H1 (cell line): ENCODE results near the gene KLF13. TPM values are rescaled to one million over a fixed set of nuclear protein-coding genes. Genes with fewer than 3 reads are reported as not detected.

Experiments used
- CTCF ChIA-PET: fragments of 300-600 bp; sonication (Branson Sonifier 250); formaldehyde crosslinking; loops from one replicate; lab custom pipeline; 2021; ENCODE audit not compliant: partially characterized antibody; lab: Charles Lee
- POLR2A ChIA-PET: fragments of 300-600 bp; sonication (Branson Sonifier 250); formaldehyde crosslinking; loops from one replicate; lab custom pipeline; 2021; ENCODE audit warnings: inconsistent platforms; ENCODE audit not compliant: partially characterized antibody; lab: Charles Lee
- DNase-seq, 2 experiments: peaks; one replicate each; pipeline versions ENCODE4 v3.0.0 to v3.0.0-alpha.2; 2010 to 2022; ENCODE audit warnings: low spot score in 2 of 2, low read depth in 1 of 2, mixed read lengths in 1 of 2
- FAIRE-seq: peaks from 2 replicates; lab custom pipeline; 2011; peaks lifted over from hg19 to GRCh38; lab: Jason Lieb, UNC
- H2AFZ ChIP-seq: 2 replicates; pipeline ENCODE4 v1.8.1; 2012; ENCODE audit warnings: low read length, inconsistent platforms
- H2AK5ac ChIP-seq: 2 replicates; pipeline ENCODE4 v1.6.1; 2013; ENCODE audit warnings: low read depth, low read length
- H2BK120ac ChIP-seq: replicated peaks from 2 replicates; pipeline ENCODE3; 2013; ENCODE audit warnings: low read depth, low read length, inconsistent platforms
- H2BK12ac ChIP-seq: 2 replicates; pipeline ENCODE4 v1.6.1; 2013; ENCODE audit warnings: low read depth, low read length
- H2BK15ac ChIP-seq: 2 replicates; pipeline ENCODE4 v1.6.1; 2013; ENCODE audit warnings: low read length
- H2BK20ac ChIP-seq: 2 replicates; pipeline ENCODE4 v1.6.1; 2013; ENCODE audit warnings: low read length
- H2BK5ac ChIP-seq: 2 replicates; pipeline ENCODE4 v1.6.1; 2013; ENCODE audit warnings: low read depth, low read length
- H3K14ac ChIP-seq: 2 replicates; pipeline ENCODE4 v1.6.1; 2013; ENCODE audit warnings: inconsistent platforms; ENCODE audit not compliant: insufficient read length
- H3K18ac ChIP-seq: 2 replicates; pipeline ENCODE4 v1.6.1; 2013; ENCODE audit warnings: low read length; ENCODE audit errors: extremely low read depth
- H3K23ac ChIP-seq: 2 replicates; pipeline ENCODE4 v1.6.1; 2013; ENCODE audit warnings: inconsistent platforms; ENCODE audit not compliant: insufficient read length
- H3K23me2 ChIP-seq: 2 replicates; pipeline ENCODE4 v1.6.1; 2013; ENCODE audit warnings: low read depth, low read length
- H3K27ac ChIP-seq: 2 replicates; pipeline ENCODE4 v1.6.1; 2011; ENCODE audit warnings: low read depth, low read length, inconsistent platforms
- H3K27me3 ChIP-seq, 4 experiments: replicated peaks in 1 of 4; 1 replicate in 1 of 4; 2 replicates in 3 of 4; pipeline versions ENCODE4 v1.6.1 to v1.8.1; 2011 to 2013; ENCODE audit warnings: low read length in 3 of 4, mild to moderate bottlenecking in 3 of 4, inconsistent platforms in 2 of 4, mixed read lengths in 2 of 4, moderate library complexity in 1 of 4; ENCODE audit not compliant: control insufficient read depth in 3 of 4, insufficient read depth in 3 of 4; ENCODE audit errors: extremely low read depth in 1 of 4
- H3K36me3 ChIP-seq, 4 experiments: 2 replicates each; pipeline versions ENCODE4 v1.6.1 to v1.8.1; 2011 to 2013; ENCODE audit warnings: mild to moderate bottlenecking in 4 of 4, low read length in 3 of 4, moderate library complexity in 2 of 4, control low read depth in 1 of 4, inconsistent platforms in 1 of 4; ENCODE audit not compliant: insufficient read depth in 4 of 4, control insufficient read depth in 2 of 4
- H3K4ac ChIP-seq: replicated peaks from 2 replicates; pipeline ENCODE3; 2013; ENCODE audit warnings: low read length, low read depth, mixed read lengths, inconsistent platforms; ENCODE audit not compliant: insufficient read length
- H3K4me1 ChIP-seq, 4 experiments: replicated peaks in 1 of 4; 1 replicate in 1 of 4; 2 replicates in 3 of 4; pipeline versions ENCODE4 v1.6.1 to v1.8.1; 2011 to 2013; ENCODE audit warnings: low read length in 3 of 4, inconsistent platforms in 2 of 4, mixed read lengths in 1 of 4; ENCODE audit not compliant: insufficient read depth in 4 of 4, control insufficient read depth in 3 of 4
- H3K4me2 ChIP-seq, 2 experiments: 2 replicates each; pipeline versions ENCODE4 v1.6.1 to v1.8.1; 2011 to 2013; ENCODE audit warnings: low read depth in 2 of 2, low read length in 2 of 2, control low read depth in 1 of 2, inconsistent platforms in 1 of 2, mild to moderate bottlenecking in 1 of 2; ENCODE audit not compliant: insufficient read depth in 1 of 2
- H3K4me3 ChIP-seq, 4 experiments: fragments of 200-600, 300-600 bp in 1 of 4; sonication (generic), shearing (Covaris generic), sonication (Bioruptor Twin) in 1 of 4; 2 replicates each; pipeline versions ENCODE4 v1.5.1 to v1.8.1; 2011 to 2016; ENCODE audit warnings: low read length in 4 of 4, low read depth in 3 of 4, control low read depth in 2 of 4, inconsistent platforms in 2 of 4, mild to moderate bottlenecking in 2 of 4, mixed read lengths in 1 of 4, moderate library complexity in 1 of 4; ENCODE audit not compliant: insufficient read depth in 2 of 4; ENCODE audit errors: extremely low read depth in 1 of 4
- H3K56ac ChIP-seq: replicated peaks from 2 replicates; pipeline ENCODE3; 2013; ENCODE audit warnings: low read depth, mild to moderate bottlenecking, mixed read lengths, low read length, inconsistent platforms; ENCODE audit not compliant: insufficient read length
- H3K79me1 ChIP-seq: 2 replicates; pipeline ENCODE4 v1.6.1; 2013; ENCODE audit warnings: low read depth, low read length, control low read depth
- H3K79me2 ChIP-seq, 2 experiments: 2 replicates each; pipeline versions ENCODE4 v1.6.1 to v1.8.1; 2012 to 2013; ENCODE audit warnings: low read length in 2 of 2, mild to moderate bottlenecking in 2 of 2, inconsistent platforms in 1 of 2; ENCODE audit not compliant: insufficient read depth in 2 of 2, control insufficient read depth in 1 of 2
- H3K9ac ChIP-seq, 4 experiments: replicated peaks in 1 of 4; 1 replicate in 1 of 4; 2 replicates in 3 of 4; pipeline versions ENCODE4 v1.6.1 to v1.8.1; 2011 to 2013; ENCODE audit warnings: low read depth in 3 of 4, low read length in 3 of 4, control low read depth in 2 of 4, mild to moderate bottlenecking in 2 of 4, moderate library complexity in 2 of 4, inconsistent platforms in 1 of 4; ENCODE audit errors: extremely low read depth in 1 of 4
- H3K9me3 ChIP-seq, 2 experiments: 2 replicates each; pipeline versions ENCODE4 v1.6.1 to v1.8.1; 2012 to 2013; ENCODE audit warnings: mild to moderate bottlenecking in 2 of 2, moderate library complexity in 2 of 2, control low read depth in 1 of 2, inconsistent platforms in 1 of 2, low read depth in 1 of 2, low read length in 1 of 2, mixed read lengths in 1 of 2; ENCODE audit not compliant: insufficient read depth in 2 of 2
- H4K20me1 ChIP-seq, 2 experiments: replicated peaks in 1 of 2; 2 replicates each; pipeline versions ENCODE3 to v1.8.1; 2011 to 2013; ENCODE audit warnings: inconsistent platforms in 2 of 2, low read length in 2 of 2, mild to moderate bottlenecking in 1 of 2; ENCODE audit not compliant: insufficient read depth in 2 of 2, control insufficient read depth in 1 of 2
- H4K5ac ChIP-seq: 2 replicates; pipeline ENCODE4 v1.6.1; 2013; ENCODE audit warnings: low read length, low read depth, mixed read lengths, inconsistent platforms; ENCODE audit not compliant: insufficient read length
- H4K8ac ChIP-seq: 2 replicates; pipeline ENCODE4 v1.8.0; 2013; ENCODE audit warnings: mild to moderate bottlenecking, moderate library complexity, low read length, inconsistent platforms; ENCODE audit not compliant: insufficient read depth; ENCODE audit errors: extremely low read depth
- H4K91ac ChIP-seq: replicated peaks from 2 replicates; pipeline ENCODE3; 2013; ENCODE audit warnings: low read length, mixed read lengths, inconsistent platforms; ENCODE audit not compliant: insufficient read length
- ATF3 ChIP-seq: IDR thresholded peaks from 2 replicates; pipeline ENCODE4 v1.6.1; 2011; ENCODE audit warnings: low read depth, mild to moderate bottlenecking, low read length; ENCODE audit not compliant: insufficient read depth
- BCL11A ChIP-seq, 2 experiments: IDR thresholded peaks; one replicate each; pipeline ENCODE4 v1.6.1; 2011; ENCODE audit warnings: low read depth in 2 of 2, low read length in 2 of 2, mild to moderate bottlenecking in 2 of 2
- CBX5 ChIP-seq: fragments of 300-800, 300-1000 bp; sonication (generic); IDR thresholded peaks from 2 replicates; pipeline ENCODE4 v1.7.1; 2016; ENCODE audit warnings: antibody characterized with exemption, low read length, low read depth
- CTCF ChIP-seq, 3 experiments: IDR thresholded peaks; 1 replicate in 2 of 3; 2 replicates in 1 of 3; pipeline versions ENCODE4 v1.5.1 to v1.6.1; 2011; ENCODE audit warnings: low read length in 3 of 3, mild to moderate bottlenecking in 3 of 3, inconsistent platforms in 2 of 3, low read depth in 1 of 3, moderate library complexity in 1 of 3; ENCODE audit not compliant: insufficient read depth in 1 of 3; ENCODE audit errors: control extremely low read depth in 1 of 3
- GABPA ChIP-seq: IDR thresholded peaks from 2 replicates; pipeline ENCODE4 v1.6.1; 2011; ENCODE audit warnings: mild to moderate bottlenecking, low read length, moderate library complexity, borderline replicate concordance; ENCODE audit not compliant: insufficient read depth
- HDAC2 ChIP-seq, 2 experiments: fragments of 300-600 bp in 1 of 2; sonication (generic) in 1 of 2; IDR thresholded peaks; 2 replicates each; pipeline ENCODE4 v1.6.1; 2011 to 2012; ENCODE audit warnings: low read depth in 2 of 2, low read length in 2 of 2, mild to moderate bottlenecking in 2 of 2, moderate library complexity in 2 of 2, borderline replicate concordance in 1 of 2, inconsistent platforms in 1 of 2
- RBBP5 ChIP-seq: IDR thresholded peaks from 2 replicates; pipeline ENCODE4 v1.7.1; 2012; ENCODE audit warnings: low read depth, mild to moderate bottlenecking, inconsistent platforms, low read length, moderate library complexity, borderline replicate concordance
- TAF7 ChIP-seq: optimal IDR thresholded peaks from 2 replicates; pipeline ENCODE3; 2011; ENCODE audit warnings: low read depth, mild to moderate bottlenecking, inconsistent platforms, low read length, moderate library complexity, borderline replicate concordance
- WGBS, 2 experiments: shearing (Covaris generic) in 1 of 2; methylation state at CpG; one replicate each; pipeline versions ENCODE4 v1.1.6 to v1.1.7; 2013 to 2015; ENCODE audit warnings: low lambda C conversion rate in 2 of 2, mixed read lengths in 2 of 2, inconsistent platforms in 1 of 2, low coverage in 1 of 2, missing lambda C conversion rate in 1 of 2; ENCODE audit not compliant: insufficient replicate concordance in 2 of 2, insufficient coverage in 1 of 2, insufficient read length in 1 of 2; ENCODE audit errors: extremely low coverage in 1 of 2, missing lambda C conversion rate in 1 of 2; 5-methylcytosine and 5-hydroxymethylcytosine counted together
- polyA plus RNA-seq, 7 experiments: library from polyadenylated mRNA; depleted of rRNA in 3 of 7; stranded (reverse) in 5 of 7; unstranded in 2 of 7; fragments of >200 nt in 5 of 7; fragments of 200-250 nt in 2 of 7; gene quantifications; 1 replicate in 5 of 7; 2 replicates in 1 of 7; 4 replicates in 1 of 7; pipeline versions ENCODE4 v1.2.1 to v1.2.3, GENCODE V29; 2011 to 2013; ENCODE audit warnings: missing spikeins in 2 of 7, mixed read lengths in 2 of 7
- total RNA-seq: library from RNA; stranded (reverse); fragmentation: NEBNext Ultra II Directional; extraction: Animal tissue kit (Norgen Biotek cat#: 25700); gene quantifications from 2 replicates; pipeline ENCODE4 v1.2.1, GENCODE V29; 2021

The KLF13 gene
- total and polyA plus RNA-seq, 2 of the 8 experiments (the other 6 are each of a cell fraction or from before 2014, with no cell fraction given) = 18.3 to 33.4 TPM

GRCh38 chr15:31390777-31391486 is 64.3 kb downstream of the KLF13 start:
- Histone ChIP-seq H3K27me3 (peaks cover 7 to 23% (median 21%) of the 10 kb centered on the region in 4 experiments; a peak in 6 of 7 replicates), H3K14ac (no peak overlapping the region), H2BK20ac (no peak overlapping the region), H3K23ac (no peak overlapping the region), H2BK120ac (no peak overlapping the region), H3K4me2 (no peak overlapping the region; a peak in 1 of 4 replicates), H2AFZ (no peak overlapping the region), H4K5ac (no peak overlapping the region), H3K4ac (no peak overlapping the region), H3K9ac (no peak overlapping the region), H2BK12ac (no peak overlapping the region), H3K4me1 (peaks cover 0 to 5% (median 4%) of the 10 kb centered on the region in 4 experiments; a peak in 5 of 7 replicates), H4K20me1 (no peaks in the 10 kb centered on the region), H3K4me3 (no peak overlapping the region), H3K79me2 (no peaks in the 10 kb centered on the region), H2BK15ac (peak overlapping the region; percentile 83; the same call in 1 of the 2 replicates), H3K27ac (no peak overlapping the region), H3K9me3 (no peaks in the 10 kb centered on the region), H3K79me1 (no peaks in the 10 kb centered on the region), H3K23me2 (peaks cover 11% of the 10 kb centered on the region), H3K56ac (no peak overlapping the region), H3K36me3 (no peaks in the 10 kb centered on the region), H2AK5ac (no peak overlapping the region), H4K8ac (no peak overlapping the region), H2BK5ac (no peak overlapping the region), H3K18ac (no peak overlapping the region), H4K91ac (no peak overlapping the region)
- CTCF ChIA-PET = interaction anchor here (0.9 kb wide), 1 partner anchor 171 kb away, joined by 3 read pairs; no protein-coding TSS in a partner anchor
- DNase-seq = no peak
- POLR2A ChIA-PET = no interaction called here
- 98% methylated on average over 3 of the region's 6 CpGs; no CpG with 5 or more reads in 1 of the 2 experiments for WGBS, 2 experiments
- FAIRE-seq = no peak
- TF ChIP-seq ATF3 (no peak), CTCF (IDR thresholded peaks at IDR 0.05; ENCODE audit: control extremely low read depth in 1 of 3, insufficient read depth in 1 of 3, low read depth in 1 of 3, low read length in 3 of 3) (no peak), GABPA (no peak), HDAC2 (IDR thresholded peaks at IDR 0.05; ENCODE audit: borderline replicate concordance in 1 of 2, low read depth in 2 of 2, low read length in 2 of 2) (no peak), TAF7 (no peak), BCL11A (IDR thresholded peaks at IDR 0.05; ENCODE audit: low read depth in 2 of 2, low read length in 2 of 2) (no peak), RBBP5 (no peak), CBX5 (no peak)
